ENCODE measurements around the gene APCDD1L. TPM values are rescaled to one million over a fixed set of nuclear protein-coding genes. Genes with fewer than 3 reads are reported as not detected.

Gene APCDD1L
- total RNA-seq, 1 experiment from 2014 or later: 2.4 TPM

- ChIA-PET POLR2A (no interaction called here), CTCF (interaction anchor here (1.3 kb wide), 1 partner anchor 37 kb away, joined by 5 read pairs; no protein-coding TSS in a partner anchor)
- H3K27ac Mint-ChIP-seq: no peak overlapping the region; the same call in 1 of the 2 replicates
- H3K4me3 Mint-ChIP-seq: no peak overlapping the region
- DNase-seq (ENCODE audit: low spot score) (no peak), ATAC-seq (no peak)
- H3K9me3 Mint-ChIP-seq: no peaks in the 10 kb centered on the region
- peaks cover 18% of the 10 kb centered on the region for H3K4me1 Mint-ChIP-seq
- H3K36me3 Mint-ChIP-seq: no peaks in the 10 kb centered on the region
- H3K27me3 Mint-ChIP-seq (ENCODE audit: low read depth): peaks cover 45% of the 10 kb centered on the region
- TF ChIP-seq TCF7 (CRISPR knock-in tag; IDR thresholded peaks at IDR 0.05; ENCODE audit: low read depth): no peak
These were observed 3.2 kb upstream of the APCDD1L start for GRCh38 chr20:58518387-58518786.

GRCh38 chr20:58514321-58515232 is 622 bp downstream of the APCDD1L start:
- peak overlapping the region; percentile 78 for H3K4me3 Mint-ChIP-seq
- ChIA-PET POLR2A (interaction anchor here (0.5 to 2.4 kb wide), 5 partner anchors 25 to 136 kb away, joined by 3 to 14 read pairs (median 4); partner anchors contain the start of gene STX16), CTCF (interaction anchor here (0.6 to 2.9 kb wide), 12 partner anchors 11 to 356 kb away, joined by 3 to 24 read pairs (median 4); partner anchors contain the start of gene STX16)
- ATAC-seq (peak; percentile 53), DNase-seq (ENCODE audit: low spot score) (peak; percentile 54)
- no peaks in the 10 kb centered on the region for H3K9me3 Mint-ChIP-seq
- H3K27me3 Mint-ChIP-seq (ENCODE audit: low read depth): peaks cover 64% of the 10 kb centered on the region
- no peak overlapping the region for H3K27ac Mint-ChIP-seq
- peaks cover 5% of the 10 kb centered on the region for H3K36me3 Mint-ChIP-seq
- peaks cover 23% of the 10 kb centered on the region for H3K4me1 Mint-ChIP-seq
- no peak for TF ChIP-seq PREB (CRISPR knock-in tag; IDR thresholded peaks at IDR 0.05; ENCODE audit: borderline replicate concordance)
- no peak; the same call in 1 of the 2 replicates for TF ChIP-seq E2F1 (CRISPR knock-in tag; IDR thresholded peaks at IDR 0.05)
- TF ChIP-seq GTF2I (CRISPR knock-in tag; conservative IDR thresholded peaks at IDR 0.05): no peak
- TF ChIP-seq TCF7 (CRISPR knock-in tag; IDR thresholded peaks at IDR 0.05; ENCODE audit: low read depth): no peak
- no peak for TF ChIP-seq ATF6 (CRISPR knock-in tag; IDR thresholded peaks at IDR 0.05)
- TF ChIP-seq MYBL2 (CRISPR knock-in tag; IDR thresholded peaks at IDR 0.05): 0 out of 2 replicates have a peak, but pooled peaks have one; percentile 13
- no peak for TF ChIP-seq ZBTB43 (CRISPR knock-in tag; IDR thresholded peaks at IDR 0.05)
- no peak for TF ChIP-seq HMGA2 (CRISPR knock-in tag; IDR thresholded peaks at IDR 0.05)
- no peak for TF ChIP-seq ERG (CRISPR knock-in tag; IDR thresholded peaks at IDR 0.05)
- no peak for TF ChIP-seq ZNF232 (CRISPR knock-in tag; IDR thresholded peaks at IDR 0.05)
- no peak for TF ChIP-seq RORB (CRISPR knock-in tag; IDR thresholded peaks at IDR 0.05)
- no peak for TF ChIP-seq CREM (CRISPR knock-in tag; IDR thresholded peaks at IDR 0.05)
- TF ChIP-seq E2F4 (CRISPR knock-in tag; IDR thresholded peaks at IDR 0.05; ENCODE audit: borderline replicate concordance, low read depth): 0 out of 2 replicates have a peak, but pooled peaks have one; percentile 30
- no peak for TF ChIP-seq USF2 (CRISPR knock-in tag; IDR thresholded peaks at IDR 0.05)
- no peak for TF ChIP-seq NR3C1 (CRISPR knock-in tag; conservative IDR thresholded peaks at IDR 0.05; ENCODE audit: low read depth)
- TF ChIP-seq MAX (CRISPR knock-in tag; IDR thresholded peaks at IDR 0.05): peak; percentile 59; the same call in 1 of the 2 replicates
- 0 out of 2 replicates have a peak, but pooled peaks have one; percentile 55 for TF ChIP-seq ZNF281 (CRISPR knock-in tag; IDR thresholded peaks at IDR 0.05)
